GM06990 (cell line): ENCODE measurements around the gene HES6.

Experiments used
- DNase-seq: peaks from one replicate; pipeline ENCODE4 v3.0.0-alpha.2; 2011; ENCODE audit not compliant: insufficient read length; ENCODE audit errors: extremely low read depth
- H3K27me3 ChIP-seq: replicated peaks from 2 replicates; pipeline ENCODE4 v1.6.0; 2011; ENCODE audit warnings: low read length; ENCODE audit not compliant: control insufficient read depth, insufficient read depth
- H3K36me3 ChIP-seq: 2 replicates; pipeline ENCODE4 v1.5.1; 2011; ENCODE audit warnings: low read length; ENCODE audit not compliant: control insufficient read depth, insufficient read depth
- H3K4me3 ChIP-seq: replicated peaks from 2 replicates; pipeline ENCODE4 v1.5.1; 2011; ENCODE audit warnings: low read depth, mild to moderate bottlenecking, control low read depth, low read length
- TF ChIP-seq, protein P1 (sequence below): IDR thresholded peaks from 2 replicates; pipeline ENCODE4 v1.5.1; 2011; ENCODE audit warnings: low read length, control low read depth, mild to moderate bottlenecking, inconsistent platforms; ENCODE audit not compliant: insufficient read depth, poor library complexity, severe bottlenecking

Gene HES6

DNA sequence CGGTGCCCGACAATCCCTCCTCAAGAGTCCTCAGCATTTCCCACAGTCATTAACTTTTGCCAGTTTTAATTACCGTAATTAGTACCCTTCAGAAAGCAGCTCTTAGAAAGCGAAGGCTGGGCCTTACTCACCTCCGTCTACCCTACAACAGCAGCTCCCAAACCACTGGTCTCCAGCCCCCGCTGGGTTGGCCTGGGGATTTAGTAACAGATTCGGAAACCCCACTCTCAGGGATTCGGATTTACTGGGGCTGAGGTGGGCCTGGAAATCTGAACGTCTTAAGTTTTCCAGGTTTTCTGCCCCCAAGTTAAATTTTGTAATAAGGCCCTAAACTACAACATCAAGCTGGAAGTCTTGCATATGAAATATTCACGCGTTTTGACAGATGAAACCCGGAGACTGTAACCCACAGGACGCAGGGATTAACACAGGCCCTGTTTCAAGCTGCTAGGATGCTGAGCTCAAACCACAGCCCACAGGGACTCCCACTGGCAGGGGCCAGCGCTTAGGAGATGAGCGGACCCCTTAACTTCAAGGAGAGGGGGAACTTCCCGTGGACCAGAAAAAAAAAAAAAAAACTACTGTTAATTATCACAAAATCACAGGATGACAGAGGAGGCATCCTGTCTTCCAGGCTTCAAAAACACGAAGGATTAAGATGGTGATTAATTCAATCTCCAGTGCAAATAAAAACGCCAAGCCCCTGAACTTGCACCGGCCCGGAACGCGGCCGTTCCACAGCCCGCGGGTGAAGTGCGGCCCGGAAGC is 37.3 kb downstream of the HES6 start:
- no peak for DNase-seq
- Histone ChIP-seq H3K36me3 (peaks cover 2% of the 10 kb centered on the region; the same call in 1 of the 2 replicates), H3K4me3 (peak overlapping the region; percentile 88), H3K27me3 (no peaks in the 10 kb centered on the region)
- TF ChIP-seq, protein P1, sequence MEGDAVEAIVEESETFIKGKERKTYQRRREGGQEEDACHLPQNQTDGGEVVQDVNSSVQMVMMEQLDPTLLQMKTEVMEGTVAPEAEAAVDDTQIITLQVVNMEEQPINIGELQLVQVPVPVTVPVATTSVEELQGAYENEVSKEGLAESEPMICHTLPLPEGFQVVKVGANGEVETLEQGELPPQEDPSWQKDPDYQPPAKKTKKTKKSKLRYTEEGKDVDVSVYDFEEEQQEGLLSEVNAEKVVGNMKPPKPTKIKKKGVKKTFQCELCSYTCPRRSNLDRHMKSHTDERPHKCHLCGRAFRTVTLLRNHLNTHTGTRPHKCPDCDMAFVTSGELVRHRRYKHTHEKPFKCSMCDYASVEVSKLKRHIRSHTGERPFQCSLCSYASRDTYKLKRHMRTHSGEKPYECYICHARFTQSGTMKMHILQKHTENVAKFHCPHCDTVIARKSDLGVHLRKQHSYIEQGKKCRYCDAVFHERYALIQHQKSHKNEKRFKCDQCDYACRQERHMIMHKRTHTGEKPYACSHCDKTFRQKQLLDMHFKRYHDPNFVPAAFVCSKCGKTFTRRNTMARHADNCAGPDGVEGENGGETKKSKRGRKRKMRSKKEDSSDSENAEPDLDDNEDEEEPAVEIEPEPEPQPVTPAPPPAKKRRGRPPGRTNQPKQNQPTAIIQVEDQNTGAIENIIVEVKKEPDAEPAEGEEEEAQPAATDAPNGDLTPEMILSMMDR = no peak

DNA sequence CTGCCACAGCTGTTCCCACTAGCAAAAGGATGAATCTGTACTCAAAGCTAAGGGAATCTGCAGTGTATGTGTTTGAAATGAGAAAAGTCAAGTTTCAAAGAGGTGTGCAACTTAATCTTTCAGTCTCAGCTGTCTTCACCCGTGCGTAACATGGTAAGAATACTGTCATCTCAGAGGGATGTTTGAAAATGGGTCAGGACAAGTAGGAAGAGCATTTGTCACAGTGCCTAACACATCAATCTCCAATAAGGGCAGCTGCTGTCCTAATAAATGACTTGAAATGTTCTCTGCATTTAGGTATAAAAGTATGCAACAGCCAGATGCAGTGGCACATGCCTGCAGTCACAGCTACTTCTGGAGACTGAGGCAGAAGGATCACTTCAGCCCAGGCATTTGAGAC is 49.4 kb downstream of the HES6 start:
- Histone ChIP-seq H3K27me3 (no peaks in the 10 kb centered on the region), H3K36me3 (peaks cover 19% of the 10 kb centered on the region), H3K4me3 (no peak overlapping the region)
- no peak for DNase-seq
- TF ChIP-seq, protein P1 = no peak
